H1 (cell line): Measurements from ENCODE around the gene MOB1B. TPM values are rescaled to one million over a fixed set of nuclear protein-coding genes. Genes with fewer than 3 reads are reported as not detected.

ENCODE experiments used
- KDM1A ChIP-seq: fragments of 200-600, 300-600 bp; sonication (generic); IDR thresholded peaks from 2 replicates; pipeline ENCODE4 v1.7.1; 2016; ENCODE audit warnings: mild to moderate bottlenecking, low read length, borderline replicate concordance
- MAX ChIP-seq: IDR thresholded peaks from 2 replicates; pipeline ENCODE4 v1.6.1; 2012; ENCODE audit warnings: inconsistent platforms
- NANOG ChIP-seq: IDR thresholded peaks from 2 replicates; pipeline ENCODE4 v1.6.1; 2011; ENCODE audit warnings: low read length, low read depth, mild to moderate bottlenecking, inconsistent platforms; ENCODE audit not compliant: insufficient read depth, poor library complexity, severe bottlenecking
- POLR2A ChIP-seq, 2 experiments: IDR thresholded peaks; 1 replicate in 1 of 2; 2 replicates in 1 of 2; pipeline ENCODE4 v1.6.1; 2011; ENCODE audit warnings: low read depth in 2 of 2, low read length in 2 of 2, mild to moderate bottlenecking in 2 of 2; ENCODE audit errors: control extremely low read depth in 1 of 2
- RAD21 ChIP-seq, 2 experiments: IDR thresholded peaks in 1 of 2; conservative IDR thresholded peaks in 1 of 2; 2 replicates each; pipeline ENCODE4 v1.6.1; 2011; ENCODE audit warnings: low read depth in 2 of 2, low read length in 2 of 2, improper control_type of control experiment in 1 of 2, inconsistent platforms in 1 of 2, mild to moderate bottlenecking in 1 of 2, moderate library complexity in 1 of 2
- RXRA ChIP-seq: IDR thresholded peaks from 2 replicates; pipeline ENCODE4 v1.6.1; 2011; ENCODE audit warnings: low read depth, mild to moderate bottlenecking, low read length, moderate library complexity; ENCODE audit not compliant: insufficient read depth
- SAP30 ChIP-seq: fragments of 300-600 bp; sonication (generic); IDR thresholded peaks from 2 replicates; pipeline ENCODE4 v1.7.1; 2012; ENCODE audit warnings: low read length, moderate library complexity, mild to moderate bottlenecking, inconsistent platforms; ENCODE audit not compliant: insufficient read depth, insufficient replicate concordance
- USF2 ChIP-seq: IDR thresholded peaks from 2 replicates; pipeline ENCODE4 v1.6.1; 2011; ENCODE audit warnings: low read length, improper control_type of control experiment
- ZNF274 ChIP-seq: IDR thresholded peaks from 2 replicates; pipeline ENCODE4 v1.7.0; 2012; ENCODE audit warnings: low read length, borderline replicate concordance; ENCODE audit errors: extremely low read depth
- polyA plus RNA-seq, 7 experiments: library from polyadenylated mRNA; depleted of rRNA in 3 of 7; stranded (reverse) in 5 of 7; unstranded in 2 of 7; fragments of >200 nt in 5 of 7; fragments of 200-250 nt in 2 of 7; gene quantifications; 1 replicate in 5 of 7; 2 replicates in 1 of 7; 4 replicates in 1 of 7; pipeline versions ENCODE4 v1.2.1 to v1.2.3, GENCODE V29; 2011 to 2013; ENCODE audit warnings: missing spikeins in 2 of 7, mixed read lengths in 2 of 7
- total RNA-seq: library from RNA; stranded (reverse); fragmentation: NEBNext Ultra II Directional; extraction: Animal tissue kit (Norgen Biotek cat#: 25700); gene quantifications from 2 replicates; pipeline ENCODE4 v1.2.1, GENCODE V29; 2021

Gene MOB1B
- total and polyA plus RNA-seq, 2 of the 8 experiments (the other 6 are each of a cell fraction or from before 2014, with no cell fraction given): 3.8 to 33.5 TPM

GRCh38 chr4:70873216-70873615, 29.0 kb upstream of the MOB1B start (continued):
- TF ChIP-seq KDM1A (no peak), ZNF274 (no peak), NANOG (no peak), USF2 (no peak), POLR2A (IDR thresholded peaks at IDR 0.05; ENCODE audit: control extremely low read depth in 1 of 2, low read depth in 2 of 2, low read length in 2 of 2) (no peak), RAD21 (IDR thresholded peaks at IDR 0.05 in 1 of 2, conservative IDR thresholded peaks at IDR 0.05 in 1 of 2; ENCODE audit: low read depth in 2 of 2, low read length in 2 of 2) (no peak), MAX (no peak), SAP30 (no peak), RXRA (no peak)
